ENCODE data around the gene ZBTB12. TPM values are rescaled to one million over a fixed set of nuclear protein-coding genes. Genes with fewer than 3 reads are reported as not detected.

The ZBTB12 gene
- total and polyA plus RNA-seq, 2 of the 13 experiments (the other 11 are each of a cell fraction or from before 2014, with no cell fraction given), result 4.8 to 6.0 TPM

DNA sequence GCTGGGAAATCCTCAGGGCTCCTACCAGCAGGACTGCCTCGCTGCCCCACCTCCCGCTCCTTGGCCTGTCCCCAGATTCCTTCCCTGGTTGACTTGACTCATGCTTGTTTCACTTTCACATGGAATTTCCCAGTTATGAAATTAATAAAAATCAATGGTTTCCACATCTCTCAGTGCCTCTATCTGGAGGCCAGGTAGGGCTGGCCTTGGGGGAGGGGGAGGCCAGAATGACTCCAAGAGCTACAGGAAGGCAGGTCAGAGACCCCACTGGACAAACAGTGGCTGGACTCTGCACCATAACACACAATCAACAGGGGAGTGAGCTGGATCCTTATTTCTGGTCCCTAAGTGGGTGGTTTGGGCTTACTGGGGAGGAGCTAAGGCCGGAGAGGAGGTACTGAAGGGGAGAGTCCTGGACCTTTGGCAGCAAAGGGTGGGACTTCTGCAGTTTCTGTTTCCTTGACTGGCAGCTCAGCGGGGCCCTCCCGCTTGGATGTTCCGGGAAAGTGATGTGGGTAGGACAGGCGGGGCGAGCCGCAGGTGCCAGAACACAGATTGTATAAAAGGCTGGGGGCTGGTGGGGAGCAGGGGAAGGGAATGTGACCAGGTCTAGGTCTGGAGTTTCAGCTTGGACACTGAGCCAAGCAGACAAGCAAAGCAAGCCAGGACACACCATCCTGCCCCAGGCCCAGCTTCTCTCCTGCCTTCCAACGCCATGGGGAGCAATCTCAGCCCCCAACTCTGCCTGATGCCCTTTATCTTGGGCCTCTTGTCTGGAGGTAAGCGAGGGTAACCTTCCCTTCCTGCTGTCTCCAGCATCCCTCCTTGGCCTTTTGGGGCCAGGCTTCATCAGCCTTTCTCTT, 43.9 kb upstream of the ZBTB12 start, which contains the start of gene CFB (continued):
- TF ChIP-seq, protein P1, sequence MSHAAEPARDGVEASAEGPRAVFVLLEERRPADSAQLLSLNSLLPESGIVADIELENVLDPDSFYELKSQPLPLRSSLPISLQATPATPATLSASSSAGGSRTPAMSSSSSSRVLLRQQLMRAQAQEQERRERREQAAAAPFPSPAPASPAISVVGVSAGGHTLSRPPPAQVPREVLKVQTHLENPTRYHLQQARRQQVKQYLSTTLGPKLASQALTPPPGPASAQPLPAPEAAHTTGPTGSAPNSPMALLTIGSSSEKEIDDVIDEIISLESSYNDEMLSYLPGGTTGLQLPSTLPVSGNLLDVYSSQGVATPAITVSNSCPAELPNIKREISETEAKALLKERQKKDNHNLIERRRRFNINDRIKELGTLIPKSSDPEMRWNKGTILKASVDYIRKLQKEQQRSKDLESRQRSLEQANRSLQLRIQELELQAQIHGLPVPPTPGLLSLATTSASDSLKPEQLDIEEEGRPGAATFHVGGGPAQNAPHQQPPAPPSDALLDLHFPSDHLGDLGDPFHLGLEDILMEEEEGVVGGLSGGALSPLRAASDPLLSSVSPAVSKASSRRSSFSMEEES (CRISPR knock-in tag; IDR thresholded peaks at IDR 0.05), result peak; percentile 29
- TF ChIP-seq, protein P2, sequence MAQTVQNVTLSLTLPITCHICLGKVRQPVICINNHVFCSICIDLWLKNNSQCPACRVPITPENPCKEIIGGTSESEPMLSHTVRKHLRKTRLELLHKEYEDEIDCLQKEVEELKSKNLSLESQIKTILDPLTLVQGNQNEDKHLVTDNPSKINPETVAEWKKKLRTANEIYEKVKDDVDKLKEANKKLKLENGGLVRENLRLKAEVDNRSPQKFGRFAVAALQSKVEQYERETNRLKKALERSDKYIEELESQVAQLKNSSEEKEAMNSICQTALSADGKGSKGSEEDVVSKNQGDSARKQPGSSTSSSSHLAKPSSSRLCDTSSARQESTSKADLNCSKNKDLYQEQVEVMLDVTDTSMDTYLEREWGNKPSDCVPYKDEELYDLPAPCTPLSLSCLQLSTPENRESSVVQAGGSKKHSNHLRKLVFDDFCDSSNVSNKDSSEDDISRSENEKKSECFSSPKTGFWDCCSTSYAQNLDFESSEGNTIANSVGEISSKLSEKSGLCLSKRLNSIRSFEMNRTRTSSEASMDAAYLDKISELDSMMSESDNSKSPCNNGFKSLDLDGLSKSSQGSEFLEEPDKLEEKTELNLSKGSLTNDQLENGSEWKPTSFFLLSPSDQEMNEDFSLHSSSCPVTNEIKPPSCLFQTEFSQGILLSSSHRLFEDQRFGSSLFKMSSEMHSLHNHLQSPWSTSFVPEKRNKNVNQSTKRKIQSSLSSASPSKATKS (CRISPR knock-in tag; IDR thresholded peaks at IDR 0.05), result 0 out of 2 replicates have a peak, but pooled peaks have one; percentile 58
- peak; percentile 47; the same call in 1 of the 2 replicates for TF ChIP-seq KDM3A (CRISPR knock-in tag; IDR thresholded peaks at IDR 0.05; ENCODE audit: low read depth)
- TF ChIP-seq, protein P3, sequence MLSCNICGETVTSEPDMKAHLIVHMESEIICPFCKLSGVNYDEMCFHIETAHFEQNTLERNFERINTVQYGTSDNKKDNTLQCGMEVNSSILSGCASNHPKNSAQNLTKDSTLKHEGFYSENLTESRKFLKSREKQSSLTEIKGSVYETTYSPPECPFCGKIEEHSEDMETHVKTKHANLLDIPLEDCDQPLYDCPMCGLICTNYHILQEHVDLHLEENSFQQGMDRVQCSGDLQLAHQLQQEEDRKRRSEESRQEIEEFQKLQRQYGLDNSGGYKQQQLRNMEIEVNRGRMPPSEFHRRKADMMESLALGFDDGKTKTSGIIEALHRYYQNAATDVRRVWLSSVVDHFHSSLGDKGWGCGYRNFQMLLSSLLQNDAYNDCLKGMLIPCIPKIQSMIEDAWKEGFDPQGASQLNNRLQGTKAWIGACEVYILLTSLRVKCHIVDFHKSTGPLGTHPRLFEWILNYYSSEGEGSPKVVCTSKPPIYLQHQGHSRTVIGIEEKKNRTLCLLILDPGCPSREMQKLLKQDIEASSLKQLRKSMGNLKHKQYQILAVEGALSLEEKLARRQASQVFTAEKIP (CRISPR knock-in tag; IDR thresholded peaks at IDR 0.05; ENCODE audit: borderline replicate concordance), result no peak
- TF ChIP-seq, protein P4, sequence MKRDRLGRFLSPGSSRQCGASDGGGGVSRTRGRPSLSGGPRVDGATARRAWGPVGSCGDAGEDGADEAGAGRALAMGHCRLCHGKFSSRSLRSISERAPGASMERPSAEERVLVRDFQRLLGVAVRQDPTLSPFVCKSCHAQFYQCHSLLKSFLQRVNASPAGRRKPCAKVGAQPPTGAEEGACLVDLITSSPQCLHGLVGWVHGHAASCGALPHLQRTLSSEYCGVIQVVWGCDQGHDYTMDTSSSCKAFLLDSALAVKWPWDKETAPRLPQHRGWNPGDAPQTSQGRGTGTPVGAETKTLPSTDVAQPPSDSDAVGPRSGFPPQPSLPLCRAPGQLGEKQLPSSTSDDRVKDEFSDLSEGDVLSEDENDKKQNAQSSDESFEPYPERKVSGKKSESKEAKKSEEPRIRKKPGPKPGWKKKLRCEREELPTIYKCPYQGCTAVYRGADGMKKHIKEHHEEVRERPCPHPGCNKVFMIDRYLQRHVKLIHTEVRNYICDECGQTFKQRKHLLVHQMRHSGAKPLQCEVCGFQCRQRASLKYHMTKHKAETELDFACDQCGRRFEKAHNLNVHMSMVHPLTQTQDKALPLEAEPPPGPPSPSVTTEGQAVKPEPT (CRISPR knock-in tag; IDR thresholded peaks at IDR 0.05; ENCODE audit: low read depth), result peak; percentile 43; the same call in 1 of the 2 replicates
- TF ChIP-seq ZNF263 (CRISPR knock-in tag; IDR thresholded peaks at IDR 0.05), result peak; percentile 69; the same call in 1 of the 2 replicates
- TF ChIP-seq ZNF337 (CRISPR knock-in tag; IDR thresholded peaks at IDR 0.05; ENCODE audit: borderline replicate concordance, low read depth), result peak; percentile 66; the same call in 1 of the 2 replicates
- peak; percentile 93; the same call in 1 of the 2 replicates for TF ChIP-seq MED13 (CRISPR knock-in tag; IDR thresholded peaks at IDR 0.05)
- TF ChIP-seq, protein P5, sequence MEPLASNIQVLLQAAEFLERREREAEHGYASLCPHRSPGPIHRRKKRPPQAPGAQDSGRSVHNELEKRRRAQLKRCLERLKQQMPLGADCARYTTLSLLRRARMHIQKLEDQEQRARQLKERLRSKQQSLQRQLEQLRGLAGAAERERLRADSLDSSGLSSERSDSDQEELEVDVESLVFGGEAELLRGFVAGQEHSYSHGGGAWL (CRISPR knock-in tag; IDR thresholded peaks at IDR 0.05), result peak; percentile 67
- TF ChIP-seq, protein P6, sequence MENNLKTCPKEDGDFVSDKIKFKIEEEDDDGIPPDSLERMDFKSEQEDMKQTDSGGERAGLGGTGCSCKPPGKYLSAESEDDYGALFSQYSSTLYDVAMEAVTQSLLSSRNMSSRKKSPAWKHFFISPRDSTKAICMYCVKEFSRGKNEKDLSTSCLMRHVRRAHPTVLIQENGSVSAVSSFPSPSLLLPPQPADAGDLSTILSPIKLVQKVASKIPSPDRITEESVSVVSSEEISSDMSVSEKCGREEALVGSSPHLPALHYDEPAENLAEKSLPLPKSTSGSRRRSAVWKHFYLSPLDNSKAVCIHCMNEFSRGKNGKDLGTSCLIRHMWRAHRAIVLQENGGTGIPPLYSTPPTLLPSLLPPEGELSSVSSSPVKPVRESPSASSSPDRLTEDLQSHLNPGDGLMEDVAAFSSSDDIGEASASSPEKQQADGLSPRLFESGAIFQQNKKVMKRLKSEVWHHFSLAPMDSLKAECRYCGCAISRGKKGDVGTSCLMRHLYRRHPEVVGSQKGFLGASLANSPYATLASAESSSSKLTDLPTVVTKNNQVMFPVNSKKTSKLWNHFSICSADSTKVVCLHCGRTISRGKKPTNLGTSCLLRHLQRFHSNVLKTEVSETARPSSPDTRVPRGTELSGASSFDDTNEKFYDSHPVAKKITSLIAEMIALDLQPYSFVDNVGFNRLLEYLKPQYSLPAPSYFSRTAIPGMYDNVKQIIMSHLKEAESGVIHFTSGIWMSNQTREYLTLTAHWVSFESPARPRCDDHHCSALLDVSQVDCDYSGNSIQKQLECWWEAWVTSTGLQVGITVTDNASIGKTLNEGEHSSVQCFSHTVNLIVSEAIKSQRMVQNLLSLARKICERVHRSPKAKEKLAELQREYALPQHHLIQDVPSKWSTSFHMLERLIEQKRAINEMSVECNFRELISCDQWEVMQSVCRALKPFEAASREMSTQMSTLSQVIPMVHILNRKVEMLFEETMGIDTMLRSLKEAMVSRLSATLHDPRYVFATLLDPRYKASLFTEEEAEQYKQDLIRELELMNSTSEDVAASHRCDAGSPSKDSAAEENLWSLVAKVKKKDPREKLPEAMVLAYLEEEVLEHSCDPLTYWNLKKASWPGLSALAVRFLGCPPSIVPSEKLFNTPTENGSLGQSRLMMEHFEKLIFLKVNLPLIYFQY (CRISPR knock-in tag; IDR thresholded peaks at IDR 0.05; ENCODE audit: borderline replicate concordance), result peak; percentile 56; the same call in 1 of the 2 replicates
- TF ChIP-seq HDAC1 (CRISPR knock-in tag; IDR thresholded peaks at IDR 0.05), result peak; percentile 87
- TF ChIP-seq GTF3A (CRISPR knock-in tag; conservative IDR thresholded peaks at IDR 0.05), result no peak; the same call in 1 of the 2 replicates
- peak in 1 of 2 experiments; percentile 96; a peak in 2 of 4 replicates for TF ChIP-seq POLR2A (IDR thresholded peaks at IDR 0.05; ENCODE audit: insufficient read depth in 1 of 2, low read depth in 2 of 2, low read length in 2 of 2)

All from HepG2 (cell line).